ENCODE results near the gene MYPN.

The MYPN gene

DNA sequence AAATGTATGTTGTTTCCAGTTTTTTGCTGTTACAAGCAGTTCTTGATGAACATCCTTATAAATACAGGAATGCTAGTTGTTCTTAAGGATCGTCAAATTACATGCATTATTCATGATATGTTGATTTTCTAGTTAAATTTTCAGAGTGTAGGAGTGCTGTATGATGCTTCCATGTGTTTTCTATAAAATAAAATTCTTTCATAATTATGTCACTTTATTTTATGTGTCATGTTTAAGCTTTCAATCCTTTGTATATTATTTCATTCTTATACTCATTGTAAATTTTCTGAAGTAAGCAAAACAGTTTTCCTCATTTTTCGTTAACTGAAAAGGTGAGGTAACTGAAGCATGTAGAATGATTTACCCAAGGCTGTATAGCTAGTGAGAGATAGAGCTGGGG, 16.8 kb upstream of the MYPN start:
- no peak for DNase-seq

DNA sequence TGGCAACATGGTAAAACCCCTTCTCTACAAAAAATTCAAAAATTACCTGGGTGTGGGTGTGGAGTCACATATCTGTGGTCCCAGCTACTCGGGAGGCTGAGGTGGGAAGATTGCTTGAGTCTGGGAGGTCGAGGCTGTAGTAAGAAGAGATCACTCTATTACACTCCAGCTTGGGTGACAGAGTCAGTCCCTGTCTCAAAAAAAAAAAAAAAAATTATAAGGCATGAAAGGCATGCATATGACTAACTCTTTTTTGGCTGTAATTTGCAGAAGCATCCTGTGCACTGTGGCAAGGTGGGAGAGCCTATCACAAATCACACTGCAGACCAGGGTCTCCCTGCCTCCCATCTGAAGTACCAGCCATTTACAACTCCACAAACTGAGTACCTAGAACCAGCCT, 14.1 kb upstream of the MYPN start:
- no peak for DNase-seq

- no peak for DNase-seq
Observed at GRCh38 chr10:68096913-68097516, 12.3 kb upstream of the MYPN start.

DNA sequence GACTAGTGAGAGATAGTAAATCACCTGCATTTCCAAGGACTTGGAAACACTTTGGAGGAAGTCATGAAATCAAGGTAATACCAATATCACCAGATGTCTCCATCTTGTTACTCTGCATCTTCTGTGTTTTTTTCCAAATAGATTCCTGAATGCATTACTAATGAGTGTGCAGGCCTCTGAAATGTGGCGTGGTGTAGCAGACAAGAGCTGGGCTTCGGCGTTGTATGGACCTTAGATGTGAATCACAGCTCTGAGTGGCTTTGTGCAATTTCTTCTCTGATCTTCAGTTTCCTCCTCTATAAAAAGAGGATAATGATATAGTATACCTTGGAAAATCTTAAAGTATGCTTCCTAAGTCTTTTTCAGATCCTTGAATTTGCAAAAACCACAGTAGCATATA, 9.6 kb upstream of the MYPN start:
- no peak for DNase-seq

GRCh38 chr10:68101066-68101465, 8.2 kb upstream of the MYPN start:
- no peak for DNase-seq

GRCh38 chr10:68103261-68103878, 5.9 kb upstream of the MYPN start:
- no peak for DNase-seq

DNA sequence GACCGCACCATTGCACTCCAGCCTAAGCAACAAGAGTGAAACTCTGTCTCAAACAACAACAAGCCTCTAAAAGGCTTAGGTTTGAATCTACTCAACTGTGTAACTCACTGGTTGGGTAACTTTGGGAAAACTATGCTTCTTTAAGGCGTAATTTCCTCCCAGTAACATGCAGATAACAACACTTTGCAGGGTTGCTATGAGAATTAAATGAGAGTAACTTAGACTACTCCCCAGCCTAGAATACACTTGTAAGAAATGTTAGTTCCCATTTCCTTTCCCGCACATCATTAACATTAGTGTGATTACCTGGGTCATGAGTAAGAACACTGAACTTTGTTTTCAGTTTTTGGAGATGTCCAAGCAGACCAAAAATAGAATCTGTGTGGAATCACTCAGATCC, 5.4 kb upstream of the MYPN start:
- no peak for DNase-seq

- no peak for DNase-seq
Observed at GRCh38 chr10:68105820-68106219, 3.5 kb upstream of the MYPN start.

DNA sequence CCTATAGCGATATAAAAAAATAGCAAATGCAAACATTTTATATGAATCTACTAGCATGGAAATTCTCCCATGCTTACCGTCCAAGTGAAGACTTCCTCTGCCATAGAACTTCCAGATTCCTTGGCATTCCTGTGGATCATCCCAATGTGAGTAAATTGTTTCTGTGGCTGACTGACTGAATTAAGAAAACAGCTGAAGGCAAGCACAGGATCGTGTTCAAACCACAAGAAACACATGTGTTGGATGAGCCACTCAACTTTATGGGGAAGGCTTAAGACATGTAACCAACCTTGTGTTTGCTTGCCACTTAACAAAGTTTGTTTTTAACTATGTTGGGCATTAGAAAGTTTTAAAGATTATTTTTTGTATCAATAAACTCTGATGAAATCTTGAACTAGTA, 2.6 kb upstream of the MYPN start:
- DNase-seq = no peak

DNA sequence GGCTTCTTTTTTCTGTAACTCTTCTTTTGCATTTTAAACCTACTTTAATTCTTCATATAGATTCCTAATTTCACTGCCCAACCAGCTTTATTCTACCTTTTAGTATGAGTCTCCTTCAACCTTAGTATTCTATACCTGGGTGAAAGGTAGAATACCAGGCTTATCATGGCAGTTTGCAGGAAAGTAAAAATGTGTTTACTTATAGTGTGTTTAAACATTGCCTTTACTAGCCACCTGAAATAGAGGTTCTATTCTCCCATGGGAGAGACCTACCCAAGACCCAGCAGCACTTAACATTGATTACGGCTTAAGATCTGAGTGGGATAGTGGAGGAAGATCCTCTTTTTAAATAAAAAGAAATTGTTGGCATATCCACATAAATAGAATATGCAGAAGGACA, 1.6 kb upstream of the MYPN start:
- DNase-seq = no peak

DNA sequence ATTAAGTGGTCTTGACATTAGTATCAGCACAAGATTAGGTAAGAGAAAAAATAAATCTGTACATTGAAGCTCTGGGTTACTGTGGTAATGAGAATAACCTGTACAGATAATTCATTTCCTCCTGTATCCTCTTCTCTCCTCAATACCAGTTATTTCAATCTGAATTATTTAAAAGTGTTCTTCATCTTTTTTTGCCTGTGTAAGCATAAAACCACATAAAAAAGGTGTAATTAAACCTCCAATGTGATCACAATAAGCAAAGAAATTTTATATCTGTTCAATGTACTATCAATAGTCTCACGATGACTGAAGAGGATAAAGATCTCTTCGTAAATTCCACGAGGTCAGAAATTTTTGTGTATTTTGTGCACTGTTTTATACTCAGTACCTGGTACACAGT, 1.2 kb upstream of the MYPN start:
- no peak for DNase-seq

DNA sequence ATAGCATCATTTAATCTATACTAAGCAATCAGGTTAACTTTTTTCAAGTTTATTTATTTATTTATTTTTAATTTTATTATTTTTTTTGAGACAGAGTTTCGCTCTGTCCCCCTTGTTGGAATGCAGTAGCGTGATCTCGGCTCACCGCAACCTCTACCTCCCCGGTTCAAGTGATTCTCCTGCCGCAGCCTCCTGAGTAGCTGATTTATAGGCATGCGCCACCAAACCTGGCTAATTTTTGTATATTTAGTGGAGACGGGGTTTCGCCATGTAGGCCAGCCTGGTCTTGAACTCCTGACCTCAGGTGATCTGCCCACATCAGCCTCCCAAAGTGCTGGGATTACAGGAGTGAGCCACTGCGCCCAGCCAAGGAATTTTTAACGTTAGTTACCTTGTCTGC, 635 bp upstream of the MYPN start:
- DNase-seq = no peak

DNA sequence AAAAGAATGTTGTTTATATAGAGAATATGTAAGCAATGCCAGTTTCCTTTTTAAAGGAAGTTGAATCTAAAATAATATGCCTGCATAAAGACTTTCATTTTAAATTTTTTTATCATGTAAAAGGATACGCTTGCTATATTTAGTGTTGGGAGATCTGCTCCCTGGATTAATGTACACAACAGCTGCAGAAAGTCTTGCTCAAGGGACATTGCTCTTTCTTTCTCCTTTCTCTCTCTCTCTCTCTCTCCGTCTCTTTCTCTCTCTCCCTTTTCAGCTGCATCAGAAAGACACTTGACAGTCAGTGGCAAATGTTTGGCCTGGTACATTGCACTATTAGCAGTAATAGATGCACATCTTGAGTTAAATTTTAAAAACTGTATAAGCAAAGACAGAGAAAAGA, 739 bp downstream of the MYPN start:
- DNase-seq = no peak

GRCh38 chr10:68111584-68111983, 2.3 kb downstream of the MYPN start:
- DNase-seq = no peak

DNA sequence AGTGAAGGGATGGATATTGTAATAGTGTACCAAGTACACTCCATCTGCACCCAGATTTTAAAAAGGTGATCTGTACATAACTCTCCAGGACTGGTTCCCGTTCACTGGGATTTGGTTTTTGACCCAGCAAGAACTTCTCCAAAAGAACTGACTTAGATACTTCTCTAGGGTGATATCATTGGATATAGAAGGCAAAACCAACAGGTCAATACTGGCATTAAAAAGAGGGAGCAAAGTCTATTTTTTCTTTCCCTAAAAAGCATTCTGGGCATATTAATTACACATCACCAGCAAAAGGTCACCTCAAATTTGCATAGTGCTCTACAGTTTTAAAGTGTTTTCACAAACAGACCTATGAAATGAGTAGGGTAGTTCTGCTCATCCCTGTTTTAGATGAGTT, 3.5 kb downstream of the MYPN start:
- DNase-seq = no peak

DNA sequence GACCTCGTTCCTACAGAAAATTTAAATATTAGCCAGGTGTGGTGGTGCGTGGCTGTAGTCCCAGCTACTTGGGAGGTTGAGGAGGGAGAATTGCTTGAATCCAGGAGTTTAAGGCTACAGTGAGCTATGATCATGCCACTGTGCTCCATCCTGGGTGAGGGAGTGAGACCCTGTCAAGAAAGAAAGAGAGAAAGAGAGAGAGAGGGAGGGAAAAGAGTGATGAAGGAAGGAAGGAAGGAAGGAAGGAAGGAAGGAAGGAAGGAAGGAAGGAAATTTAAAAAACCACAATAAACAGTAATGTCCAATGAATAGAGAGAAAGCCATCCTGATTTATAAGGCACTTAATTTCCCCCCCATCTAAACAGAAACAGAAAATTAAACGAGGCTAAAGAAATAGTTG, 9.4 kb downstream of the MYPN start:
- no peak for DNase-seq

DNA sequence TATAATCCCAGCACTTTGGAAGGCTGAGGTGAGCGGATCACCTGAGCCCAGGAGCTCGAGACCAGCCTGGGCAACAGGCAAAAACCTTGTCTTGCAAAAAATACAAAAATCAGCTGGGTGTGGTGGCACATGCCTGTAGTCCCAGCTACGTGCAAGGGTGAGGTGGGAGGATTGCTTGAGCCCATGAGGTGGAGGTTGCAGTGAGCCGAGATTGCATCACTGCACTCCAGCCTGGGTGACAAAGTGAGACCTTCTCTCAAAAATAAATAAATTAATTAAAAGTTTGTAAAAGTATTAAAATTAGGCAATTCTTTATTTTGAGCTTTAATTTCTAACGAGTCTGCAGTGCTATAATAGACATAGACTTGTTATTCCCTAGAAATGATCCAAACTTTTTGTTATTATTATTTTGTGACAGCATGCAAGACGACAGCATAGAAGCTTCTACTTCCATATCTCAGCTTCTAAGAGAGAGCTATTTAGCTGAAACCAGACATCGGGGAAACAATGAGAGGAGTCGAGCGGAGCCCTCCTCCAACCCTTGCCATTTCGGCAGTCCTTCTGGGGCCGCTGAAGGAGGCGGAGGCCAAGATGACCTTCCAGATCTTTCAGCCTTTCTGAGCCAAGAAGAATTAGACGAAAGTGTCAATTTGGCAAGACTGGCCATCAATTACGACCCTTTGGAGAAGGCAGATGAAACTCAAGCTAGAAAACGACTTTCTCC, 11.9 kb downstream of the MYPN start:
- no peak for DNase-seq

DNA sequence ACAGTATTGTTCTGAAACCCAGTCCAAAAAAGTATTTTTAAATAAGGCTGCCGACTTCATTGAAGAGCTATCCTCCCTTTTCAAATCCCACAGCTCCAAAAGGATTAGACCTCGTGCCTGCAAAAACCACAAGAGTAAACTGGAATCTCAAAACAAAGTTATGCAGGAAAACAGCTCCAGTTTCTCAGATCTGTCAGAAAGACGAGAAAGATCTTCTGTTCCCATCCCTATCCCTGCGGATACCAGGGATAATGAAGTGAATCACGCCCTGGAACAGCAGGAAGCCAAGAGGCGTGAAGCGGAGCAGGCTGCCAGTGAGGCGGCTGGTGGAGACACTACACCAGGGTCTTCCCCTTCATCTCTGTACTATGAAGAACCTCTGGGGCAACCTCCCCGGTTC, 12.6 kb downstream of the MYPN start:
- no peak for DNase-seq

GRCh38 chr10:68124718-68125117, 15.4 kb downstream of the MYPN start:
- no peak for DNase-seq

- no peak for DNase-seq
Observed at GRCh38 chr10:68125772-68126171, 16.5 kb downstream of the MYPN start.

GRCh38 chr10:68128015-68128414, 18.7 kb downstream of the MYPN start:
- no peak for DNase-seq

DNA sequence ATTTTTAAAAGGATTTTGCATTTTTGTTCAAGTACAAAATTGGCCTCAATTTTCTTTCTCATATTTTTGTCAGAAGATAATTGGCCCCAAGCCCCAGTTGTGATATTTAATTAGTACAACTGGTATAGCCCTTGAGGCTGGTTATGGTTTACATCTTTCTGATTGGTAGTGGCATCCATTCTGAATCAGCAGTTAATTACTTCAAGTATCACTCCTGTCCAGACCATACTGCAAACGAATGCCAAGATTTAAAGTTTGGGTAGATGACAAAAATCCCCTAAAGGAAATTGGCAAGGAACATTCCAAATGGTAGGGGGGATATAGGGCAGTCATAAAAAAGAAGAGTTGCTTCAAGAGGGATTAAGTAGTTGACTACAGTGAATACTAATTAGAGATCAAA, 23.1 kb downstream of the MYPN start:
- no peak for DNase-seq

DNA sequence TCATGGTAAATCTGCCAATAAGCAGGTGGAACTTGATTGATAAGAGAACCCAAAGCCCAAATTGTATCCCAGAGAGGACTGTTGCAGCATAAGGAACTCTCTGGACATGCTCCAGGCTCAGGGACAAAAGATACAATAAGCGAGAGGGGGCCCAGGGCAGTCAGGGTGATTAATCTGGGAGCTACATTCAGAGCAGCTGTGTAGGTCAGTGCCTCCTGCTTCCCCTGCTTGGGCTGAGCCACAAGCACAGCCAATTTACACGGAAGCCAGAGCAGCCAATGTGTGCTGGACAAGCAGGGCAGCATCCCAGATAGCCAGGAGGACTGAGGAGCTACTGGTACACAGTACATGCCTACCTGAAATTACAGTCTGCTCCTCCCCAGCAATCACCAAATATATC, 24.2 kb downstream of the MYPN start:
- no peak for DNase-seq

DNA sequence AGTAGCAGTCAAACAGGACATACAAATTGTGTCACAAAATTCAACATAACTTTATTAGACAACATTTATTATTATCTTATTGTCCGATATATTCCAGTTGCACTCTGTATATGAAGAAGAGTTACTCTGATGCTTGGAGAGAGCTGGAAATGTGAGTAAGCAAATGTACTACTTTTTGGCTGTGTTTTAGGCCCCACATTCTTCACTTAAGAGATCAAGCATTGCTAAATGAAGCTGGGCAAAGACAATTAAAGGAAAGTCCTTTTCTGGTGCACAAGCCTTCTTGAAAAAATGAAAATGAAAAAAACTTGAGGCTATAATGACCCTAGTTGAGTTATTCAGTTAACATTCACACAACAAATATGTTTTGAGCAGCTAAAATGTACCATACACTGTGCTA, 26.1 kb downstream of the MYPN start:
- DNase-seq = no peak
